Mesothelial cell of epicardium (in vitro differentiated cells): ENCODE results near the gene TMEM236. TPM values are rescaled to one million over a fixed set of nuclear protein-coding genes. Genes with fewer than 3 reads are reported as not detected.

ENCODE experiments used
- DNase-seq, 2 experiments: peaks; one replicate each; pipeline ENCODE4 v3.0.0; 2021; ENCODE audit warnings: low spot score in 2 of 2; ENCODE audit not compliant: unreplicated experiment in 2 of 2
- H3K27ac Mint-ChIP-seq: 2 replicates; pipeline ENCODE4 v1.8.0; 2021; ENCODE audit warnings: mixed read lengths
- H3K27me3 Mint-ChIP-seq: 2 replicates; pipeline ENCODE4 v1.8.0; 2021; ENCODE audit warnings: low read depth, mixed read lengths
- H3K36me3 Mint-ChIP-seq: 2 replicates; pipeline ENCODE4 v1.8.0; 2021; ENCODE audit warnings: mixed read lengths
- H3K4me1 Mint-ChIP-seq: 2 replicates; pipeline ENCODE4 v1.8.0; 2021; ENCODE audit warnings: mixed read lengths
- H3K4me3 Mint-ChIP-seq: 2 replicates; pipeline ENCODE4 v1.8.0; 2021; ENCODE audit warnings: mild to moderate bottlenecking, moderate library complexity, mixed read lengths
- H3K9me3 Mint-ChIP-seq: 2 replicates; pipeline ENCODE4 v1.8.0; 2021; ENCODE audit warnings: mixed read lengths
- total RNA-seq: library from RNA; stranded (reverse); gene quantifications from 3 replicates; pipeline ENCODE4 v1.2.1, GENCODE V29; 2021
- TF ChIP-seq, protein P1 (sequence below): fragments of 200-600 bp; sonication (generic); IDR thresholded peaks from one replicate; pipeline ENCODE4 v1.5.0; 2021; ENCODE audit warnings: antibody characterized with exemption; ENCODE audit not compliant: unreplicated experiment

The TMEM236 gene
- total RNA-seq, 1 donor from 2014 or later = 0.04 TPM

DNA sequence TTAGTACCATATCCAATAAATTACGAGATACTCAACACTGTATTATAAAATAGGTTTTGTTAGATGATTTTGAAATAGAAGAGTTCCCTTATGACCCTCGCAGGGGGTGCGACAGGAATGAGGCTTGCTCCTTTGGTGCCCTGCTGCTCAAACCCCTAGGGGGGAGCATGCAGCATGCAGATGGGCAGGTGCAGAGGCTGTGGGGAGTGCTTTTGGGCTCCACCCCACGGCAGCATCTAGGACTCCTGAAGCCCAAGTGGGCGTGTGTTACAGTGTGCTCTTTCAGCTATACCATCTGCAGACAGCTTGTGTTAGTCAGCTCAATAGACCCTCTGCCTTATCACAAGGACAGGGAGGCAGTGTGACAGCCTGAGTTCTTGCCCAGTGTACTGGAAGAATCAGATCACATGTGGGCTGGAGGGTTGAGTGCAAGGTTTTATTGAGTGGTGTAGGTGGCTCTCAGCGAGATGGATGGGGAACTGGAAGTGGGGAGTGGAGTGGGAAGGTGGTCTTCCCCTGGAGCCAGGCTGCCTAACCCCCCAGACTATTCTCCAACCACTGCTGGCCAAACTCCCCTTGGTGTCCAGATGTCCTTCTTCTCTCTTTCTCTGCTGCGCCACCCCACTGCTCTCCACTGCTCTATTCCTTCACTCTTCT is 54.0 kb downstream of the TMEM236 start:
- H3K9me3 Mint-ChIP-seq = peaks cover 6% of the 10 kb centered on the region
- H3K27me3 Mint-ChIP-seq = no peaks in the 10 kb centered on the region
- H3K27ac Mint-ChIP-seq = no peak overlapping the region
- no peak for DNase-seq
- H3K4me1 Mint-ChIP-seq = no peaks in the 10 kb centered on the region
- TF ChIP-seq, protein P1, sequence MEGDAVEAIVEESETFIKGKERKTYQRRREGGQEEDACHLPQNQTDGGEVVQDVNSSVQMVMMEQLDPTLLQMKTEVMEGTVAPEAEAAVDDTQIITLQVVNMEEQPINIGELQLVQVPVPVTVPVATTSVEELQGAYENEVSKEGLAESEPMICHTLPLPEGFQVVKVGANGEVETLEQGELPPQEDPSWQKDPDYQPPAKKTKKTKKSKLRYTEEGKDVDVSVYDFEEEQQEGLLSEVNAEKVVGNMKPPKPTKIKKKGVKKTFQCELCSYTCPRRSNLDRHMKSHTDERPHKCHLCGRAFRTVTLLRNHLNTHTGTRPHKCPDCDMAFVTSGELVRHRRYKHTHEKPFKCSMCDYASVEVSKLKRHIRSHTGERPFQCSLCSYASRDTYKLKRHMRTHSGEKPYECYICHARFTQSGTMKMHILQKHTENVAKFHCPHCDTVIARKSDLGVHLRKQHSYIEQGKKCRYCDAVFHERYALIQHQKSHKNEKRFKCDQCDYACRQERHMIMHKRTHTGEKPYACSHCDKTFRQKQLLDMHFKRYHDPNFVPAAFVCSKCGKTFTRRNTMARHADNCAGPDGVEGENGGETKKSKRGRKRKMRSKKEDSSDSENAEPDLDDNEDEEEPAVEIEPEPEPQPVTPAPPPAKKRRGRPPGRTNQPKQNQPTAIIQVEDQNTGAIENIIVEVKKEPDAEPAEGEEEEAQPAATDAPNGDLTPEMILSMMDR = no peak
- no peak overlapping the region for H3K4me3 Mint-ChIP-seq
- no peaks in the 10 kb centered on the region for H3K36me3 Mint-ChIP-seq

- Mint-ChIP-seq H3K4me1 (no peaks in the 10 kb centered on the region), H3K36me3 (no peaks in the 10 kb centered on the region), H3K27me3 (no peaks in the 10 kb centered on the region), H3K4me3 (no peak within 1 kb of the TSS), H3K9me3 (peaks cover 5% of the 10 kb centered on the region), H3K27ac (no peak within 1 kb of the TSS)
- TF ChIP-seq, protein P1 = no peak
- no peak for DNase-seq
These were observed 57.2 kb downstream of the TMEM236 start, which contains the start of gene MRC1 for GRCh38 chr10:17808971-17809841. Gene MRC1 (plus strand): TSS chr10:17809348. CDS start chr10:17809466, 118 bp downstream.

DNA sequence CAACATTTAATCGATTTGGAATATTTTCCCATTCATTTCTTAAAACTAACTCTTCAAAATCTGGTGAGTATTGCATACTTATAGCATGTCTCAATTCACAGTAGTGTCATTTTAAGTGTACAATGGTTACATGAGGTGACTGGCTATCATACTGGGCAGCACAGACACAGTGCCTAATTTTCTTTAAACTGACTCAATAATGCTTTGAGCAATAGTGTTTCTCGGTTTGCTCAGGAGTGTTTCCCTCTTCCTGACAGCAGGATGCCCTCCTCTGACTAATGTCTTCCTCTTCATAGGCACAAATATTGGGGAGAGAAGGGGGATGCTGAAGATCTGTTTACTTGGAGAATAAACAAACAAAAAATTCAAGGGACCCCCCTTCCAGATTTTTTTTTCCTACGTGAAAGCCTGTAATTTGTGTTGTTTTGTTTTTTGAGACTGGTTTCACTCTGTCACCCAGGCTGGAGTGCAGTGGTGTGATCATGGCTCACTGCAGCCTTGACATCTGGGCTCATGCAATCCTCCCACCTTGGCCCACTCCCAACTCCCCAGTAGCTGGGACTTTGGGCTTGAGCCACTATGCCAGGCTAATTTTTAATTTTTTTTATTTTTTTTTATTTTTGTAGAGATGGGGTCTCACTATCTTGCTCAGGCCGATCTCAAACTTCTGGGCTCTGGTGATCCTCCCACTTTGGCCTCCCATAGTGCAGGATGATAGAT is 59.3 kb downstream of the TMEM236 start:
- Mint-ChIP-seq H3K27me3 (no peaks in the 10 kb centered on the region), H3K9me3 (no peaks in the 10 kb centered on the region), H3K36me3 (no peaks in the 10 kb centered on the region), H3K27ac (no peak overlapping the region), H3K4me1 (no peaks in the 10 kb centered on the region), H3K4me3 (no peak overlapping the region)
- DNase-seq = no peak
- TF ChIP-seq, protein P1 = no peak

GRCh38 chr10:17814973-17815372 is 63.0 kb downstream of the TMEM236 start:
- H3K4me1 Mint-ChIP-seq = no peaks in the 10 kb centered on the region
- no peak for DNase-seq
- H3K36me3 Mint-ChIP-seq = no peaks in the 10 kb centered on the region
- TF ChIP-seq, protein P1 = no peak
- no peaks in the 10 kb centered on the region for H3K9me3 Mint-ChIP-seq
- H3K4me3 Mint-ChIP-seq = no peak overlapping the region
- H3K27me3 Mint-ChIP-seq = no peaks in the 10 kb centered on the region
- no peak overlapping the region for H3K27ac Mint-ChIP-seq

DNA sequence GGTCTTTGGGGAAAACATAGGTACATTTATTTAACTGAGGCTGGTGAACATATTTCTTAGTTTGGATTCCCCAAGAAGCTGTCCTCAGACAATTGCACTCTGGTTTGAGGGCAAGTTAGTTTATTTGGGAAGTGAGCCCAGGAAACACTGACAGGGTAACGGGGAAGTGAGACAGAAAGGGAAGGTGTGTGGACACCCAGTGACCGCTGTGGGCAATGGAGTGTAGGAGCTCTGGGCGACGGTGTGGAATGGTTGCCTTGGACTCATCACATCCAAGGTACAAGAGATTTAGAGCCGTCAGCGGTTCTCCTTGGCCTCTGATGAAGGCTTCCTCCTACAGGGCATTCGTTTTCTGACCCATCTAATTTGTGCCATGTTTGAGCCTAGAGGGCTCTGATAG is 64.2 kb downstream of the TMEM236 start:
- H3K27ac Mint-ChIP-seq = no peak overlapping the region
- H3K9me3 Mint-ChIP-seq = no peaks in the 10 kb centered on the region
- TF ChIP-seq, protein P1 = no peak
- H3K27me3 Mint-ChIP-seq = no peaks in the 10 kb centered on the region
- no peak for DNase-seq
- no peaks in the 10 kb centered on the region for H3K4me1 Mint-ChIP-seq
- H3K4me3 Mint-ChIP-seq = no peak overlapping the region
- H3K36me3 Mint-ChIP-seq = no peaks in the 10 kb centered on the region
